C4-2B (cell line): ENCODE data around the gene CHN2.

Experiments used
- H3K27ac ChIP-seq: fragments of 450-650 bp; 2 replicates; pipeline ENCODE4 v1.5.1; 2017
- CTCF ChIP-seq: fragments of 450-650 bp; conservative IDR thresholded peaks from 2 replicates; pipeline ENCODE4 v1.5.1; 2017; ENCODE audit warnings: mild to moderate bottlenecking
- ZFX ChIP-seq: fragments of 450-650 bp; IDR thresholded peaks from 2 replicates; pipeline ENCODE4 v1.6.1; 2017

CHN2 gene

DNA sequence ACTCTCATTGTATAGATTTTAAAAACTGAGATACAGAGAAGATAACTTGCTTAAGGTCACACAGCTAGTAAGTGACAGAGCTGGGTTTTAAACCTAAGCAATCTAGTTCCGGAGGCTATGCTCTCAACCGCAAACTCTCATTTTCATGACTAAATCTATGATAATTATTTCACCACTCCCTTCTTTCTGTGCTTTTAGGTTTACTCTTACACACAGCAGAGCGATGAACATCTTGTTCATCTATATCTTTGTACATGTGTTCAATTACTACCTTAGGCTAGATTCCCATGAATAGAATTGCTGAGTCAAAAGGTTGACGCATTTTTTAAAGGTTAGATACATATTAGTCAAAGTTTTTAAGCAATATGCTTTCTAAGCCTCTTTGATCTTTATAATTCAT is 154.8 kb downstream of the CHN2 start:
- TF ChIP-seq ZFX (no peak), CTCF (no peak)
- no peak overlapping the region for H3K27ac ChIP-seq

DNA sequence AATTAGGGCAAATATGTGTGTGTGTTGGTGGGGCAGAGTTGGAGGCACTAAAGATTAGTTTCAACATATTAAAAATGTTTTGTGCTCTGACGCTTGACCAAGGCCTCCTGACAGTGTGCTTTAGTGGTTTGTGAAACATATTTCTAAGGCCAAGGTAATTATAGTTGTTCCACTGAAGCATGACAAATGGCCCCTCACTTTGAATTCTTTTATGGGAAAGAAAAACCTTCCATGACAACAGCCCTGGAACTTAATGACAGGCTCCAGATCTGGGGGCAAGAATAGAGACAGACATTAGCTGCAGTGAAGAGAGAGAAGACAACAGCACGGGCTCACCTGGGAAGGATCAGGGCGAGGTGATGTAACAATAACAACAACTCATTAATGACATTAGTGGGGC is 155.8 kb downstream of the CHN2 start:
- no peak overlapping the region for H3K27ac ChIP-seq
- TF ChIP-seq CTCF = no peak
- no peak for TF ChIP-seq ZFX

- H3K27ac ChIP-seq = no peak overlapping the region
- TF ChIP-seq CTCF (no peak), ZFX (no peak)
Measured at GRCh38 chr7:29352041-29352440, 157.5 kb downstream of the CHN2 start.

DNA sequence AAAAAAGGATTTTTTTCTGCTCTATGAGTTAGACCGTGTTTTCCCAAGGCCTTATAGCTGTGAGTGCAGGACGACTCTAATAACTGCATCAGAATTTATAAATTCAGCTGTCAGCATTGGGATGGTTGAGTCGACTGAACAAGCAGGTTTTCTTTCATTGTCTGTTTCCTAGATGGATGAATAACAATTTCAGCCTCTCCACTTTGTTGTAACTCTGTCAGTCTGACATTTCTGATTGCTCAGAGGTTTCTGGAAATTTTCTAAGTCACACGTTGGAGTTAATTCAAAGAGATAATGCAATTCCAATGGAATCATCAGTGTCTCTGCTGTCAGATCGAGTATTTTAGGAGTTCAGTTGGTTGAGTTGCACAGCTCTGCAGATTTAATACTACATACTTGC is 159.2 kb downstream of the CHN2 start:
- TF ChIP-seq CTCF = no peak
- TF ChIP-seq ZFX = no peak
- no peak overlapping the region for H3K27ac ChIP-seq

DNA sequence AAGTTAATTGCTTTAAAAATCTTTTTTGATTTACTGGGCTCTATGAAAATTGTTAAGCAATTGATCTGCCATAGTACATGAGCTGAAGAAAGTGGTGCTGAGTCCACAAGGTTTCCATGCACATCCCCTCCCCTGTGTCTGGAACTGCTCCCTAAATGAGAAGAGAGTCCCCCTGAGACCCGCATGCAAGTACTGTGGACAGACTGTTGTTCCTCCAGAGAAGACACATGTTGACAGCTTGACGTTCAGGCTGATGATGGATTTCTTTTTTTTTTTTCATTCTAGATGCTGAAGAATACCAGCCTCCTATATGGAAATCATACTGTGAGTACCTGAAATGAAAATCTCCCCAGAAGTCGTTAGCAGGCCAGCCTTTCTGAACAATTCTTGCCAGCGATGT is 159.8 kb downstream of the CHN2 start:
- TF ChIP-seq ZFX = no peak
- no peak for TF ChIP-seq CTCF
- H3K27ac ChIP-seq = no peak overlapping the region

DNA sequence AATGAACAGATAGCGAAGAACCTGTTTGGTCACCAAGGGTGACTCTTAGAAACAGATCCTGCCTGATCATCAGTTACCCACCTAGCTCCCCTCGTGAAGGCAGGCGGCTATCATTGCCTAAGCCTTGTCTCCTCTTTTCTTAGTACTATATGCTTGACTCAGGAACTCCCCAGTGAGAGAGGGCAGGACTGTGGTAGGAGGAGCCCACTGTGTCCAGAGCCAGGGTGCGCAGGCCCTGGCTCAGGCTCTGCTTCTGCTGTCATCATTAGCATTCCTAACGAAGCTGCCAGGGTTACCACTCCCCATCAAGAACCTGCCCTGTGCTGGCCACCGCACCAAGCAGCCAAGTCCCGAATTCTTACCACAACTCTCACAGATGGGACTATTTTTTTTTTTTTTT is 160.8 kb downstream of the CHN2 start:
- TF ChIP-seq ZFX = no peak
- no peak for TF ChIP-seq CTCF
- H3K27ac ChIP-seq = no peak overlapping the region

GRCh38 chr7:29356631-29357030 is 162.1 kb downstream of the CHN2 start:
- no peak overlapping the region for H3K27ac ChIP-seq
- TF ChIP-seq CTCF (no peak), ZFX (no peak)
